K562 (cell line): ENCODE measurements around the gene RXFP1. TPM values are rescaled to one million over a fixed set of nuclear protein-coding genes. Genes with fewer than 3 reads are reported as not detected.

Source experiments
- ATAC-seq: fragments of 200-7000 bp; cut with Tn5 transposase; 3 replicates; pipeline ENCODE4 v1.9.1; 2020; ENCODE audit warnings: moderate library complexity
- BruUV-seq: library from RNA; stranded (reverse); fragments of 400-500 nt; replicated peaks from 2 replicates; lab custom pipeline; 2021; lab: Mats Ljungman, UMichigan
- CTCF ChIA-PET: fragments of 300-600 bp; formaldehyde crosslinking; extraction: SDS; loops from one replicate; lab custom pipeline; 2021; ENCODE audit warnings: low intra/inter-chr PET ratio; lab: Yijun Ruan, JAX
- POLR2A ChIA-PET: fragments of 300-600, 350-650 bp; sonication (Branson Sonifier 250); formaldehyde crosslinking; extraction: SDS; loops from one replicate; lab custom pipeline; 2021; ENCODE audit warnings: antibody characterized with exemption, inconsistent platforms; lab: Yijun Ruan, JAX
- DNase-seq, 4 experiments: peaks; one replicate each; pipeline versions ENCODE4 v3.0.0 to v3.0.0-alpha.2; 2011 to 2018; ENCODE audit warnings: low spot score in 3 of 4, mixed read lengths in 3 of 4; ENCODE audit errors: extremely low read depth in 1 of 4
- FAIRE-seq: peaks from 2 replicates; lab custom pipeline; 2011; peaks lifted over from hg19 to GRCh38; lab: Jason Lieb, UNC
- H2AFZ ChIP-seq: 2 replicates; pipeline ENCODE4 v1.6.0; 2011; ENCODE audit warnings: low read depth, low read length, control low read depth, inconsistent platforms
- H3K27ac ChIP-seq: fragments of 200-600 bp; 3 replicates; pipeline ENCODE4 v1.8.0; 2011; ENCODE audit warnings: low read depth, mild to moderate bottlenecking, control low read depth, inconsistent platforms, low read length, moderate library complexity, mixed read lengths; ENCODE audit errors: extremely low read depth
- H3K27me3 ChIP-seq, 2 experiments: fragments of 300-600 bp in 1 of 2; 2 replicates in 1 of 2; 3 replicates in 1 of 2; pipeline versions ENCODE4 v1.6.0 to v1.8.0; 2011; ENCODE audit warnings: inconsistent platforms in 2 of 2, low read length in 2 of 2, mild to moderate bottlenecking in 1 of 2, mixed read lengths in 1 of 2, moderate library complexity in 1 of 2; ENCODE audit not compliant: control insufficient read depth in 2 of 2, insufficient read depth in 2 of 2
- H3K36me3 ChIP-seq: fragments of 300-600 bp; 3 replicates; pipeline ENCODE4 v1.8.0; 2011; ENCODE audit warnings: mild to moderate bottlenecking, low read length, inconsistent platforms; ENCODE audit not compliant: control insufficient read depth, insufficient read depth
- H3K4me1 ChIP-seq, 2 experiments: fragments of 200-600 bp in 1 of 2; replicated peaks in 1 of 2; 2 replicates in 1 of 2; 3 replicates in 1 of 2; pipeline versions ENCODE4 v1.5.1 to v1.8.0; 2011; ENCODE audit warnings: inconsistent platforms in 2 of 2, low read length in 2 of 2, mild to moderate bottlenecking in 1 of 2, mixed read lengths in 1 of 2, moderate library complexity in 1 of 2; ENCODE audit not compliant: control insufficient read depth in 2 of 2, insufficient read depth in 2 of 2
- H3K4me2 ChIP-seq: 2 replicates; pipeline ENCODE4 v1.6.1; 2011; ENCODE audit warnings: low read length, control low read depth, inconsistent platforms, mixed read lengths; ENCODE audit not compliant: insufficient read depth
- H3K4me3 ChIP-seq: fragments of 200-600 bp; sonication (generic), shearing (Covaris generic); 2 replicates; pipeline ENCODE4 v1.5.1; 2016; ENCODE audit warnings: control low read depth, inconsistent platforms
- H3K79me2 ChIP-seq: fragments of 200-600 bp; 3 replicates; pipeline ENCODE4 v1.8.0; 2011; ENCODE audit warnings: low read length, inconsistent platforms; ENCODE audit not compliant: control insufficient read depth, insufficient read depth
- H3K9ac ChIP-seq, 2 experiments: 2 replicates each; pipeline versions ENCODE4 v1.6.0 to v1.6.1; 2011; ENCODE audit warnings: low read depth in 2 of 2, low read length in 2 of 2, control low read depth in 1 of 2, inconsistent platforms in 1 of 2, mild to moderate bottlenecking in 1 of 2, mixed read lengths in 1 of 2; ENCODE audit not compliant: insufficient read depth in 1 of 2
- H3K9me1 ChIP-seq: one replicate; pipeline ENCODE4 v1.6.0; 2011; ENCODE audit warnings: inconsistent platforms, mild to moderate bottlenecking, low read length, moderate library complexity; ENCODE audit not compliant: control insufficient read depth, insufficient read depth
- H3K9me3 ChIP-seq: replicated peaks from 2 replicates; pipeline ENCODE4 v1.5.1; 2011; ENCODE audit warnings: low read depth, low read length, inconsistent platforms; ENCODE audit not compliant: control insufficient read depth, insufficient read depth
- H4K20me1 ChIP-seq: replicated peaks from 2 replicates; pipeline ENCODE4 v1.6.1; 2011; ENCODE audit warnings: low read length, inconsistent platforms, mixed read lengths; ENCODE audit not compliant: control insufficient read depth, insufficient read depth
- ARNT ChIP-seq, 2 experiments: fragments of 450-650 bp; IDR thresholded peaks; 2 replicates each; pipeline ENCODE4 v1.6.1; 2016; ENCODE audit warnings: mild to moderate bottlenecking in 1 of 2
- C11orf30 ChIP-seq: fragments of 450-650 bp; IDR thresholded peaks from 2 replicates; pipeline ENCODE4 v1.6.1; 2016; ENCODE audit warnings: low read depth, mild to moderate bottlenecking
- IRF9 ChIP-seq: fragments of 450-650 bp; IDR thresholded peaks from 2 replicates; pipeline ENCODE4 v1.6.1; 2016; ENCODE audit warnings: missing biosample characterization, missing genetic modification characterization
- L3MBTL2 ChIP-seq: fragments of 450-650 bp; IDR thresholded peaks from 2 replicates; pipeline ENCODE4 v1.6.1; 2016; ENCODE audit warnings: mild to moderate bottlenecking, moderate library complexity
- POLR2AphosphoS5 ChIP-seq: IDR thresholded peaks from 2 replicates; pipeline ENCODE4 v1.6.1; 2011; ENCODE audit warnings: mild to moderate bottlenecking, low read depth, low read length, moderate library complexity; ENCODE audit not compliant: control insufficient read depth, insufficient read depth
- RBM34 ChIP-seq: fragments of 200-400 bp; formaldehyde crosslinking; IDR thresholded peaks from 2 replicates; pipeline ENCODE4 v1.6.1; 2018; ENCODE audit warnings: low read length, borderline replicate concordance; ENCODE audit not compliant: insufficient read depth
- SPI1 ChIP-seq: IDR thresholded peaks from 2 replicates; pipeline ENCODE4 v1.6.1; 2011; ENCODE audit warnings: low read depth, low read length, control low read depth, borderline replicate concordance
- ZNF316 ChIP-seq: fragments of 450-650 bp; IDR thresholded peaks from 2 replicates; pipeline ENCODE4 v1.6.1; 2016
- WGBS: fragments of 100-300 bp; shearing (Covaris generic); methylation state at CpG from one replicate; pipeline ENCODE4 v1.1.6; 2016; ENCODE audit warnings: low coverage, mixed read lengths; ENCODE audit not compliant: insufficient coverage; ENCODE audit errors: missing lambda C conversion rate; 5-methylcytosine and 5-hydroxymethylcytosine counted together
- in situ Hi-C: fragments of 300-500 bp; cut with MboI; formaldehyde crosslinking; loops from 4 replicates; pipeline ENCODE4 v1.15.0; 2018; ENCODE audit warnings: inconsistent platforms, mixed read lengths
- intact Hi-C: fragments of 100-400 bp; cut with micrococcal nuclease; formaldehyde crosslinking; loops from 2 replicates; pipeline ENCODE4 v1.14.2; 2022
- polyA plus RNA-seq, 8 experiments: library from polyadenylated mRNA; depleted of rRNA in 4 of 8; stranded (reverse) in 5 of 8; unstranded in 3 of 8; fragments of >200 nt; fragmentation: Nextera tagmentation in 2 of 8; fragmentation: Illumina TruSeq in 1 of 8; extraction: Ambion mirVana in 2 of 8; extraction: Trizol in 1 of 8; gene quantifications; 2 replicates each; pipeline versions ENCODE4 v1.2.1 to v1.2.3, GENCODE V29; 2011 to 2014; ENCODE audit warnings: inconsistent platforms in 1 of 8, missing spikeins in 1 of 8
- total RNA-seq, 7 experiments: library from RNA; depleted of rRNA in 6 of 7; stranded (reverse); fragments of >200 nt in 6 of 7; fragmentation: Illumina TruSeq in 2 of 7; extraction: Trizol in 2 of 7; gene quantifications; 2 replicates each; pipeline versions ENCODE4 v1.2.1 to v1.2.3, GENCODE V29; 2011 to 2021; ENCODE audit warnings: low replicate concordance in 1 of 7

RXFP1 gene
- total and polyA plus RNA-seq, 9 of the 15 experiments (the other 6 are each of a cell fraction or from before 2014, with no cell fraction given), result 0.03 to 0.06 (median 0.04) TPM; not detected in 6

GRCh38 chr4:158630893-158631292 lies 109.2 kb downstream of the RXFP1 start:
- WGBS, result 0% methylated on average over 1 of the region's 1 CpG
- ChIA-PET POLR2A (interaction anchor here (2.0 kb wide), 1 partner anchor 11 kb away, joined by 6 read pairs; no protein-coding TSS in a partner anchor), CTCF (no interaction called here)
- DNase-seq (no peak), FAIRE-seq (no peak), ATAC-seq (no peak)
- Histone ChIP-seq H3K36me3 (no peaks in the 10 kb centered on the region), H2AFZ (no peak overlapping the region), H3K4me1 (no peaks in the 10 kb centered on the region), H3K4me3 (no peak overlapping the region), H3K27ac (no peak overlapping the region), H3K9me3 (no peaks in the 10 kb centered on the region), H3K4me2 (no peak overlapping the region), H3K79me2 (no peaks in the 10 kb centered on the region), H4K20me1 (no peaks in the 10 kb centered on the region), H3K27me3 (no peaks in the 10 kb centered on the region), H3K9ac (no peak overlapping the region), H3K9me1 (no peaks in the 10 kb centered on the region)
- TF ChIP-seq POLR2AphosphoS5 (no peak), IRF9 (tag) (no peak), RBM34 (no peak), SPI1 (no peak)
- in situ Hi-C loops (no loop called here), intact Hi-C loops (no loop called here)
- BruUV-seq, result no TSS peak

GRCh38 chr4:158636619-158637018 lies 114.9 kb downstream of the RXFP1 start:
- H3K4me1 ChIP-seq, result no peaks in the 10 kb centered on the region
- DNase-seq (no peak), ATAC-seq (no peak), FAIRE-seq (peak; percentile 6)
- TF ChIP-seq ARNT (IDR thresholded peaks at IDR 0.05), result no peak
- peak; percentile 78 for TF ChIP-seq ZNF316
- peak; percentile 50 for TF ChIP-seq C11orf30
- no peak for TF ChIP-seq L3MBTL2
- no peak overlapping the region for H3K4me3 ChIP-seq
- no peak overlapping the region for H3K4me2 ChIP-seq
- no peaks in the 10 kb centered on the region for H4K20me1 ChIP-seq
- H3K9me3 ChIP-seq, result no peaks in the 10 kb centered on the region
- 18% methylated on average over 1 of the region's 1 CpG for WGBS
- in situ Hi-C loops (no loop called here), intact Hi-C loops (no loop called here)
- H3K27ac ChIP-seq, result no peak overlapping the region
- H3K79me2 ChIP-seq, result no peaks in the 10 kb centered on the region
- no peaks in the 10 kb centered on the region for H3K36me3 ChIP-seq
- ChIA-PET CTCF (no interaction called here), POLR2A (no interaction called here)
- no TSS peak for BruUV-seq
- H3K27me3 ChIP-seq, result no peaks in the 10 kb centered on the region
- H2AFZ ChIP-seq, result no peak overlapping the region
- H3K9me1 ChIP-seq, result no peaks in the 10 kb centered on the region
- no peak overlapping the region for H3K9ac ChIP-seq
